ENCODE results near the gene DAB1. TPM values are rescaled to one million over a fixed set of nuclear protein-coding genes. Genes with fewer than 3 reads are reported as not detected.

Gene DAB1
- total RNA-seq, 6 experiments from 2014 or later = 0.13 to 1.2 (median 0.23) TPM

- TF ChIP-seq CTCF (IDR thresholded peaks at IDR 0.05) = no peak
- no peaks in the 10 kb centered on the region for H3K4me1 Mint-ChIP-seq (ENCODE audit: low read depth)
- no peak overlapping the region for H3K4me3 Mint-ChIP-seq
These were observed 430.4 kb downstream of the DAB1 start for GRCh38 chr1:56993475-56993874.

GRCh38 chr1:56992318-56993125, 431.3 kb downstream of the DAB1 start:
- TF ChIP-seq CTCF (IDR thresholded peaks at IDR 0.05) = no peak
- no peak for DNase-seq
- Mint-ChIP-seq H3K27me3 (ENCODE audit: insufficient read depth) (no peaks in the 10 kb centered on the region; the same call in 1 of the 2 replicates), H3K4me3 (no peak overlapping the region), H3K4me1 (ENCODE audit: low read depth) (no peaks in the 10 kb centered on the region), H3K9me3 (no peaks in the 10 kb centered on the region), H3K27ac (no peak overlapping the region), H3K36me3 (ENCODE audit: low read depth) (no peaks in the 10 kb centered on the region)

More at GRCh38 chr1:56993475-56993874, 430.4 kb downstream of the DAB1 start:
- Mint-ChIP-seq H3K27me3 (ENCODE audit: insufficient read depth) (no peaks in the 10 kb centered on the region; the same call in 1 of the 2 replicates), H3K27ac (no peak overlapping the region), H3K36me3 (ENCODE audit: low read depth) (no peaks in the 10 kb centered on the region), H3K9me3 (no peaks in the 10 kb centered on the region)
- DNase-seq = no peak

GRCh38 chr1:56991576-56991975, 432.3 kb downstream of the DAB1 start:
- no peaks in the 10 kb centered on the region; the same call in 1 of the 2 replicates for H3K27me3 Mint-ChIP-seq (ENCODE audit: insufficient read depth)
- no peaks in the 10 kb centered on the region for H3K4me1 Mint-ChIP-seq (ENCODE audit: low read depth)
- H3K27ac Mint-ChIP-seq = no peak overlapping the region
- no peak overlapping the region for H3K4me3 Mint-ChIP-seq
- TF ChIP-seq CTCF (IDR thresholded peaks at IDR 0.05) = no peak
- H3K36me3 Mint-ChIP-seq (ENCODE audit: low read depth) = no peaks in the 10 kb centered on the region
- DNase-seq = no peak
- H3K9me3 Mint-ChIP-seq = no peaks in the 10 kb centered on the region

GRCh38 chr1:56986397-56986796, 437.5 kb downstream of the DAB1 start:
- DNase-seq = no peak
- H3K27ac Mint-ChIP-seq = no peak overlapping the region
- no peaks in the 10 kb centered on the region for H3K4me1 Mint-ChIP-seq (ENCODE audit: low read depth)
- no peak for TF ChIP-seq CTCF (IDR thresholded peaks at IDR 0.05)
- H3K9me3 Mint-ChIP-seq = no peaks in the 10 kb centered on the region
- H3K4me3 Mint-ChIP-seq = no peak overlapping the region
- peaks cover 3% of the 10 kb centered on the region; the same call in 1 of the 2 replicates for H3K27me3 Mint-ChIP-seq (ENCODE audit: insufficient read depth)
- no peaks in the 10 kb centered on the region for H3K36me3 Mint-ChIP-seq (ENCODE audit: low read depth)

- no peaks in the 10 kb centered on the region for H3K36me3 Mint-ChIP-seq (ENCODE audit: low read depth)
- no peaks in the 10 kb centered on the region for H3K9me3 Mint-ChIP-seq
- no peak overlapping the region for H3K27ac Mint-ChIP-seq
- no peaks in the 10 kb centered on the region for H3K4me1 Mint-ChIP-seq (ENCODE audit: low read depth)
- no peak for DNase-seq
- H3K27me3 Mint-ChIP-seq (ENCODE audit: insufficient read depth) = peaks cover 3% of the 10 kb centered on the region; the same call in 1 of the 2 replicates
- no peak overlapping the region for H3K4me3 Mint-ChIP-seq
- TF ChIP-seq CTCF (IDR thresholded peaks at IDR 0.05) = no peak
These were observed 438.0 kb downstream of the DAB1 start for GRCh38 chr1:56985857-56986256.

Measured in HFFc6 (cell line).